ACHN (cell line): ENCODE measurements around the gene DACT3.
A peak's percentile ranks its signal among the peaks of the same experiment; 100 is the strongest.

Experiments
- DNase-seq: peaks from one replicate; pipeline ENCODE4 v3.0.0-alpha.2; 2015
- in situ Hi-C: cut with HindIII; loops from 2 replicates; pipeline ENCODE4 v1.10.0; 2017; ENCODE audit warnings: low sequenced_read_pairs, low pct_ligation_motif_present, low pct_unique_long_range_greater_than_20kb

Gene DACT3

DNA sequence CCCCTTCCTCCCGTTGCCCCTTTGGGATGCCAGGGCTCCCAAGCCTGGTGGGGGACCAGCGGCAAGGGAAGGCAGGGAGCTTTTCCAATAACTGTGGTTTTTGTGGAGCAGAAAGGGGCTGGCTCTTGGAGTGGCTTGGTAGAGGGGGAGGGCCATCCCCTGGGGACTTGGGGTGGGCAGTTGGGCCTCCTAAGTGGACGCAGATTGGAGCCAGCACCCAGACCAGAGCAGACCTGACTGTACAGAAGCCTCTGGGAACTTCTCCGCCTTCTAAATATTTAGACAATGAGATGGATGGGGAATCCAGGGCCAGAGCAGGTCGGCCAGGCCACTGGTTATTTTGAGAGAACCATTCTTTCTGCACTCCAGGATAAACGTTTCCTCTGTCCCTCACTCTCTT lies 40.3 kb downstream of the DACT3 start:
- DNase-seq = no peak
- in situ Hi-C loops = no loop called here

DNA sequence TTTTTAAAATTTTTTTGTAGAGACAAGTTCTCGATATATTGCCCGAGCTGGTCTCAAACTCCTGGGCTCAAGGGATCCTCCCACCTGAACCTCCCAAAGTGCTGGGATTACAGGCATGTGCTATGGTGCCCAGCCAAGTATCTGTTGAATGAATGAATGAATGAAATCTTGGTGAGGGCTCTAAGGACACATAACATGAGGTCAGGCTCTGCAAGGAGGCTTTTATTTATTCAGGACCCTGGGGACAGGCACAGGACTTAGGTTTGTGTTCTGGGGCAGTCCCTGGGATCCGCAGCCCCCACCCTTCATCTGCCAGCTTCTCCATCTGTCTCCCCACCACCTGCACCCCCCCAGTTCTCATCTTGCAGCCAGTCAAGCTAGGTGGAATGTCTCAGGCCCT lies 40.7 kb downstream of the DACT3 start:
- in situ Hi-C loops = no loop called here
- DNase-seq = no peak

DNA sequence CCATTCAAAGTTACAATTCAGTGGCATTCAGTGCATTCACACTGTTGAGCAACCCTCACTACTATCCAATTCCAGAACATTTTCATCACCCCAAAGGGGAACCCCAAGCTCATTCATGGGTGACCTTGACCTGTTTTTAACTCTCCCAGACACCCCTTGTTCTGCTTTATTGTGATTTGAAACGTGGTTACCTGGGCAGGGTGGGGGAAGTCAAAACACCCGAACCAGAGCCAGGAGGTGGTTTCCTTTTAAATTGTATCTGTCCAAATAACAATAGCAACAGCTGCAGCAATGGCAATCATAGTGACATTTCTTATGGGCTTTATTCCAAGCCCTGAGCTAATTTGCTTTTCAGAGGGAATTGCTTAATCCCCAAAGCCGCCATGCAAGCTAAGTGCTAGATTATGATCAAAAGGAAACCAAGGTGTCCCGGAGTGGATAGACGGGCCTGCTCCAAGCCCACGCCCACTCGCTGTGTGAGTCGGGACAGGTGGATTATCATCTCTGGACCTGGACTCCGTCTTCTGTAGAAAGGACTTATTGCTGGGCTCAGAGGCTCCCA lies 42.2 kb downstream of the DACT3 start:
- DNase-seq = no peak

DNA sequence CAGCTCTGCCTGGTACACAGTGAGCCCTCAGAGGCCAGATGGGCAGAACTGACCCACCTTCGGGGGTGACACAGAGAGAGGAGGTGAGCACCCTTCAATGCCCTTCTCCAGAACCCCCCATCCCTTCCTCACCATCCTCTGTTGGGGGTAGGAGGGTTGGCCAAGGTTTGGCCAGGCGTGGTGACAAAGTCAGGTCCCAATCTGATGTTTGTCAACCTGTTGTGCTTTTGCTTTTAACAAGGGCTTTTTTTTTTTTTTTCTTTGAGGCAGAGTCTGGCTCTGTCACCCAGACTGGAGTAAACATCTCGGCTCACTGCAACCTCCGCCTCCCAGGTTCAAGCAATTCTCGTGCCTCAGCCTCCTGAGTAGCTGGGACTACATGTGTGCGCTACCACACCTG lies 43.4 kb downstream of the DACT3 start:
- in situ Hi-C loops = no loop called here
- no peak for DNase-seq

More for the DNA sequence above, 42.2 kb downstream of the DACT3 start:
- in situ Hi-C loops = no loop called here

DNA sequence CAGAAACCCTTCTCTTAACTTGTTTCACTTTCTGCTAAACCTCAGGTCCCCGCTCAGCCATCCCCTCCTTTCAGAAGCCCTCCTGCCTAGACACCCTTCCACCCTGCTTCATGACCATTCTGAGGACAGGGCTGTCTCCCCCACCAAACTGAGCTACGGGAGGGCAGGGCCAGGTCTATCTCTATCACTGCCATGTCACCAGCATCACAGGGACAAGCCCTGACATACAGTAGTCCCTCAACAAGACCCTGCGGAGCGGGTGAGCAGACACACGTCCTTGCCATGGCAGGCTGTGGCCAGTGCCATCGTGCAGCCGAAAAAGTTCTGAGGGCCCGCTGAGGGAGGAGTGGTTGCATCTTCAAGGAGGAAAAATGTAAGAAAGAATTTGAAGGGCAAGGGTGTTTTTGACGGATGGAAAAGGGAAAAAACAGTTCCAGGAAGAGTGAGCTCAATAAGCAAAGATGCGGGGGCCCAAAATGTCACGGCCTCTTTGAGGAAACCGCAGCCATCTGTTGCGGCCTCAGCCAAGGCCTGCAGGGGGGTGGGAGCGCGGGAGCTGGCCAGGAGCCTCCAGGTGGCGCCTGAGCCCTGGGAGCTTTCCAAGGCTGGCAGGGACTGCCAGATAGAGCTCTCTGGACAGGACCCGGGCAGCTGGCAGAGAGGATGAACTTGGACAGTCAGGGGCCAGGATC lies 44.2 kb downstream of the DACT3 start:
- peak; percentile 45 for DNase-seq
- in situ Hi-C loops = no loop called here

DNA sequence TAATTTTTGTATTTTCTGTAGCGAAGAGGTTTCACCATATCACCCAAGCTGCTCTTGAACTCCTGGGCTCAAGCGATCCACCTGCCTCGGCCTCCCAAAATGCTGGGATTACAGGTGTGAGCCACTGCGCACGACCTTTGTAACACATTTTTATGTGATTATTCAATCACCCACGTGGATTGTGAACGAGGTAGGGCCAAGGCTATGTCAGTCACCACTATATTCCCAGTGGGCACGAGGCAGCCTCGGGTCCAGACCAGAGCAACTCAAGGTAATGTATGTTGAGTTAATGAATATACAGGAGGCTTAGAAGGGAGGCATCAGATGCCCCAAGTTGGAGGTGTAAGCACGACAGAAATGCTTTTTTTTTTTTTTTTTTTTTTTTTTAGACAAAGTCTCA lies 45.0 kb downstream of the DACT3 start:
- DNase-seq = no peak

DNA sequence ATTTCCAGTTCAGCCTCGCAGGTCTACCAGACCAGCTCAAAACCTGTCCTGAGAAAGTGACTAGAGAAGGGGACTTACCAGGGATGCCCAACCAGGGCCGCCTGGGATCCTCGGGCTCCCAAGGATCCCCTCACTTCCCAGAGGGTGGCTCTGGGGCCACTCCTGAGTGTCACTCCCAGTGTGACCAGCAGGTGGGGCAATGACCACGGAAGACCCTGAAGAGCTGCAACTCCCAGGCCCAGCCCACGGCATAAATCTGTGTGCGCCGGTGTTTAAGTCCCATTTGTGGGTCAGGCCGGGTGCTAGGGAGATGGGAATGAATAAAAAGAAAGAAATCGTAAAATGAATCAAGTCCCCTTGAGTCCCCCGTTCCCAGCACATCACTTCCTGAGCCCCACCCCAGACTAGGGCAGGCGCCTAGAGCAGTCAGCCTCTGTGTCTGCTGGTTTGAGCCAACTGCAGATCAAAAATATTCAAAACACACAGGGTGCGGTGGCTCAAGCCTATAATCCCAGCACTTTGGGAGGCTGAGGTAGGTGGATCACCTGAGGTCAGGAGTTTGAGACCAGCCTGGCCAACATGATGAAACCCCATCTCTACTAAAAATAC lies 46.8 kb downstream of the DACT3 start:
- in situ Hi-C loops = no loop called here
- DNase-seq = peak; percentile 70

More for the DNA sequence above, 45.0 kb downstream of the DACT3 start:
- in situ Hi-C loops = no loop called here

DNA sequence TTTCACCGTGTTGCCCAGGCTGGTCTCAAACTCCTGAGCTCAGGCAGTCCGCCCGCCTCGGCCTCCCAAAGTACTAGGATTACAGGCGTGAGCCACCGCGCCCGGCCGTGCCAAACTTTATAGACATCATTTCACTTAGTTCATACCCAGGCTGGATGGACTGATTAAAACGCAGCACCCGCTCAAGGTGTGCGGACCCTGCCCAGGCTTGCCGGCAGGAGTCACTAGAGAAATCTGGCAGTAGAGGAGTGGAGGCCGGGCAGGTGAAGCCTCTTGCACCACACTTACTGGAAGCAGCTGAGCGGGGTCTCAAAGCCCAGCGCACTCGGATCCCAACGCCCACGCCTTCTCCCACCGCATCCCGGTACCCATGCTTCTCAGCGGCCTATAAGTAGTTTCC lies 47.5 kb downstream of the DACT3 start:
- no peak for DNase-seq
- in situ Hi-C loops = no loop called here

DNA sequence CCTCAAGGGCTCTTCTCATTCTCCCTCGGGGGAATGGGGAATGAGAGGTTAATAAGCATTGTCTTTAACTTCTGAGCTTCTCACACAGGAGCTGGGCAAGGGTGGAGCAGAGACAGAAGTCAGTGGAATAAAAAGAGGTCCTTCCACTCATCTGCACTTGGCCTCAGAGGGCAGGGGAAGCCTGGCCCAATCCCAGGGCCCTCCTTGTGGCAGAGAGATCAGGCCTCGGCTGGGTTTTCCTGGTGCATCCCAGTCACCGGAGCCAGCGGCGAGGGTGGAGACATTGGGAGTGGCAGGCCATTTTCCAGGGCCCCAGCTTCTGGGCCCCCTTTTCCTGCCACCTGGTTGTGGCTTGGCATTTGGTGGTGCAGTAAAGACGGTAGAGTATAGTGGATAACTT lies 49.2 kb downstream of the DACT3 start:
- in situ Hi-C loops = no loop called here
- DNase-seq = no peak

DNA sequence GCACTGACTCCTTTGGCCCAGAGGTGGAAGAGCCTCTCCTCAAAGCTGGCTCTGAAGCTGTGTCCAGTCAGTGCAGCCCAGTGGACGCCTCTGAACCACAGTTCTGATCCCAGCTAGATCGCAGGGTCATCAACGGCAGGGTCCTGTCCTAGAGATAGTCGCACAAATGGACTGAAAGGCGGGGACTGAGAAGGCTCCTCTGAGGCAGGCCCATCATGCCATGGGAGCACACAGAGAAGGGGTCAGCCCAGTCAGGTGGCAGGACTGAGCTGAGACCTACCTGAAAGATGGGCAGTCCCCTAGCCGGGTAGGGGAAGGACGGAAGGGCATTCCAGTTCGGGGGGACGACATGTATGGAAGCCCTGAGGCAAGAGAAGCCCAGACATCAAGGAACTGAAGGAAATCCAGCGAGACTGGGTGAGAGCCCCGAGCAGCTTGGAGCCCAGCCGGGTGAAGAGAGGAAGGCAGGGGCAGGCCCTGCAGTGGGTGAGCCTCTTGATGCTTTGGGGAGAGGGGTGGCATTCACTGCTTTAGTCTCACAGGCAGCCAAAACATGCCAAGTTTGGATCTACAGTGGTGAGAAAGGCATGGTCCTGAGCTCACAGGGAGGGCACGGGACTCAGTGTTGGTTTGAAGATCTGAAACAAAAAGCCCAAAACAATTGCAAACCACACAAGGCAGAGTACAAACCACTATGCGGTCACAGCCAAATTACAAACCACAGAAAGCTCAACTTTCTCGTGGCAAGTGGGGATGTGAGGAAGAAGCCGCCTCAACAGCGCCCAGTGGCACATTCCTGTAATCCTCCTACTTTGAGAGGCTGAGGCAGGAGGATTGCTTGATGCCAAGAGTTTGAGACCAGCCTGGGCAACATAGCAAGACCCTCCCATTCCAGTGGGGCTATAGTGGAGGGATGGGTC lies 49.9 kb downstream of the DACT3 start:
- in situ Hi-C loops = no loop called here

DNA sequence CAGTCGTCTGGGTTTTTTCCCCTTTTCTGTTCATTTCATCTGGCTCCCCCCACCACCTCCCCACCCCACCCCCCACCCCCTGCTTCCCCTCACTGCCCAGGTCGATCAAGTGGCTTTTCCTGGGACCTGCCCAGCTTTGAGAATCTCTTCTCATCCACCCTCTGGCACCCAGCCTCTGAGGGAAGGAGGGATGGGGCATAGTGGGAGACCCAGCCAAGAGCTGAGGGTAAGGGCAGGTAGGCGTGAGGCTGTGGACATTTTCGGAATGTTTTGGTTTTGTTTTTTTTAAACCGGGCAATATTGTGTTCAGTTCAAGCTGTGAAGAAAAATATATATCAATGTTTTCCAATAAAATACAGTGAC lies 50.6 kb downstream of the DACT3 start:
- in situ Hi-C loops = no loop called here
- DNase-seq = no peak

More for the DNA sequence above, 49.9 kb downstream of the DACT3 start:
- DNase-seq = no peak

DNA sequence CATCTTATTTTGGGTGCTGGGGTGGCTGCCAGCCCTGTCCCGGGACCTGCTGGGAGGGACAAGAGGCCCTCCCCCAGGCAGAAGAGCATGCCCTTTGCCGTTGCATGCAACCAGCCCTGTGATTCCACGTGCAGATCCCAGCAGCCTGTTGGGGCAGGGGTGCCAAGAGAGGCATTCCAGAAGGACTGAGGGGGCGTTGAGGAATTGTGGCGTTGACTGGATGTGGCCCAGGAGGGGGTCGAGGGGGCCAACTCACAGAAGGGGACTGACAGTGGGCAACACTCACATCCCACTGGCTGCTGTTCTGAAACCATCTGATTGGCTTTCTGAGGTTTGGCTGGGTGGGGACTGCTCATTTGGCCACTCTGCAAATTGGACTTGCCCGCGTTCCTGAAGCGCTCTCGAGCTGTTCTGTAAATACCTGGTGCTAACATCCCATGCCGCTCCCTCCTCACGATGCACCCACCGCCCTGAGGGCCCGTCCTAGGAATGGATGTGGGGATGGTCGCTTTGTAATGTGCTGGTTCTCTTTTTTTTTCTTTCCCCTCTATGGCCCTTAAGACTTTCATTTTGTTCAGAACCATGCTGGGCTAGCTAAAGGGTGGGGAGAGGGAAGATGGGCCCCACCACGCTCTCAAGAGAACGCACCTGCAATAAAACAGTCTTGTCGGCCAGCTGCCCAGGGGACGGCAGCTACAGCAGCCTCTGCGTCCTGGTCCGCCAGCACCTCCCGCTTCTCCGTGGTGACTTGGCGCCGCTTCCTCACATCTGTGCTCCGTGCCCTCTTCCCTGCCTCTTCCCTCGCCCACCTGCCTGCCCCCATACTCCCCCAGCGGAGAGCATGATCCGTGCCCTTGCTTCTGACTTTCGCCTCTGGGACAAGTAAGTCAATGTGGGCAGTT lies 51.2 kb downstream of the DACT3 start:
- in situ Hi-C loops = no loop called here
- no peak for DNase-seq

DNA sequence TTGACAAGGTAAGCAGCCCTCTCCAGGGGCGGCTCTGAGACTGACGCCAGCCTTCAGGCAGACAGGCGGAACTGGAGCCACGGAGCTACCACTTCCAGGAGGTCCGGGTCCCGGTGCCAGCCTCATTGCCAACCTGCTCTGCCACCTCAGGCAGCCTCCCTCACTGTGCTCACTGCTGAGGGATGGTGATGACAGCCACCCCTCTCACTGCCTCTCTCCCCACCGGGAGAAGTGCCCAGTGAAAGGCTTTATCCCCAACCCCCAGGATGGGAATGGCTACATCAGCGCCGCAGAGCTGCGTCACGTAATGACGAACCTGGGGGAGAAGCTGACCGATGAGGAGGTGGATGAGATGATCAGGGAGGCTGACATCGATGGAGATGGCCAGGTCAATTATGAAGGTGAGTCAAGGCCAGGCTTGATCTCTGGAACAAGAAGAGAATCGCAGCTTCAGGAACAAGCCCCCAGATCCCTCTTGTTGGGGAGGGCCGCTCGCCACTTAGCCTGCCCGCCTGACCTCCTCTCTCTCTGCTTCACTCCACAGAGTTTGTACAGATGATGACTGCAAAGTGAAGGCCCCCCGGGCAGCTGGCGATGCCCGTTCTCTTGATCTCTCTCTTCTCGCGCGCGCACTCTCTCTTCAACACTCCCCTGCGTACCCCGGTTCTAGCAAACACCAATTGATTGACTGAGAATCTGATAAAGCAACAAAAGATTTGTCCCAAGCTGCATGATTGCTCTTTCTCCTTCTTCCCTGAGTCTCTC lies 52.2 kb downstream of the DACT3 start:
- no peak for DNase-seq
- in situ Hi-C loops = no loop called here

DNA sequence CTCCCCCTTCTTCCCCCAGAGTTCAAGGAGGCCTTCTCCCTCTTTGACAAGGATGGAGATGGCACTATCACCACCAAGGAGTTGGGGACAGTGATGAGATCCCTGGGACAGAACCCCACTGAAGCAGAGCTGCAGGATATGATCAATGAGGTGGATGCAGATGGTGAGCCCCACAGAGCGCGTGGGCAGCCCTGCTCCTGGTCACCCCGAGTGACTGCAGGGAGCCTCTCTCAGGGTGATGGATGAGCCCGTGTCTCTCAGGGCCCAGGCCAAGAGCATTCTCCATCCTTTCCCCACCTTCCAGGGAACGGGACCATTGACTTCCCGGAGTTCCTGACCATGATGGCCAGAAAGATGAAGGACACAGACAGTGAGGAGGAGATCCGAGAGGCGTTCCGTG lies 52.8 kb downstream of the DACT3 start:
- DNase-seq = no peak
- in situ Hi-C loops = no loop called here

DNA sequence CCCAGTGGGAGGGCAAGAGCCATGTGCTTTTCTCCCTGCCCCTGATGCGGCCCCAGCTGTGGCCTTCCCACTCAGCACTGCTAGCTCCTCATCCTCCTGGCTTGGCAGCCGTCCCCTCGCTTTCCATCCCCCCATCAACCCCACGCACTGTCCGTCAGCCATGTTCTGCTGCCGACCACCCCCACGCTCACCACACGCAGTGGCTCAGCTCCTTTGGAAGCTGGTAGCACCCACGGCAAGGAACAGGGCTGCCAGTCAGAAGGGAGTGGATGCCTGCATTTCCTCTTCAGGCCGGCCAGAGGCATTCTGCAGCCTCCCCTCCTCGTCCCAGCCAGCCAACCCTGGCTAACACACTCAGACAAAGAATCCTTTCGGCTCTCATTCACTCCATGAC lies 53.5 kb downstream of the DACT3 start:
- no peak for DNase-seq
- in situ Hi-C loops = no loop called here

DNA sequence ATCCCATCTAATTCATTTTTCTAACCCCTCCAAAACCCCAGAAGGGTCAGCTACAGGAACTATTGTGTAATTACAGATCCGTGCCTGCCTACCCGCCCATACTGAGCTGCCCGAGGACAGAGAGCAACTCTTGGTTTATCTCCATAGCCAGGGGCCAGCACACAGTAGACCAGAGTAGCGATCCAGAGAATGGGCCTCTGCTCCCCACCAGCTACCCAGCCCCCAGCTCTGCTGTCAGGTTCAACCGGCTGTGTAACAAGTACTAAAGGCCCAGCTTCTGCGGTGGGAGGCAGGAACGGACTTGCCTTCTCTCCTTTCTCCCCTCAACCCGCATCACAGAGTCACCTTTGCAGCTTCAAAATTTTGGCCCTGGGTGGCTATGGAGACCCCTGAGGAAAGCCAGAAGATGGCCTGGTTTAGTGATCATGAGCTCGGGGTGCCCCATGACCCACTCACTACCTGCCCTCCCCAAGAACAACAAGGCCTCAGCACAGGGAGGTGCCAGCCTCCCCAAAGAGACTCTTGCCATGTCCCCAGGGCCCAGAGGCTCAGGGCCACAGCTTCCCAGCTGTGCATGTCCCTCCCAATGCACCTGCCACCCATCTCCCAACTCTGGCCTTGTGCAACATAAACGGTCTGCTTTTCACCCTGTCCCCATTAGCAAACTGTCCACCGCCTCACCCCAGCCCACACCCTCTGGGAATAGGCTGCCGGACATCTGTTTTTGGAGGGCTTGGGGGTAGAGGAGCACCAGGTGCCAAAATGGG lies 54.1 kb downstream of the DACT3 start:
- DNase-seq = no peak
- in situ Hi-C loops = no loop called here

DNA sequence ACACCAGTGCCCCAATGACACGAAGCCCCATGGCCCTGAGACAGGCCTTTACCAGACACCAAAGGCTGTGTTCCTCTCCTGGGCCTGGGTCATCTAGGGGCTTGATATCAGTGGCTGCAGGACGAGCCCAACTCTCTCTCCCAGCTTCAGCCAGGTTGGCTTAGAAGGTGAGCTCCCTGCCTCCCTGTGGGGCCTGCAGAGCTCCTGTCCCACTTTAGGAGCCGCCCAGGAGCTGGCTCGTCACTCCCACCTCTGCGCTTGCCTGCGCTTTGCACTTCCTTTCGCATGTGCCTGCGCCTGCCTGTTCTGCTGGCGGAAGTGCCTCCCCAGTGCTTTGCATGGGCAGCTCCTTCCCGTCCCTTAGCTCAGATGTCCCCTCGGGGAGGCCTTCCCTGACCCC lies 55.0 kb downstream of the DACT3 start:
- in situ Hi-C loops = no loop called here

More for the DNA sequence above, 55.0 kb downstream of the DACT3 start:
- DNase-seq = no peak
